Transverse colon (tissue), 4 donors: ENCODE results near the gene FKBP10.

ENCODE experiments used
- CTCF ChIP-seq, 5 experiments: fragments of 200-600 bp in 3 of 5; fragments of 450-650 bp in 2 of 5; sonication (generic) in 3 of 5; IDR thresholded peaks; 1 replicate in 2 of 5; 2 replicates in 3 of 5; pipeline ENCODE4 v1.5.1; 2016 to 2017; ENCODE audit warnings: antibody characterized with exemption in 5 of 5, inconsistent platforms in 3 of 5, mild to moderate bottlenecking in 2 of 5, moderate library complexity in 1 of 5
- EP300 ChIP-seq: sonication (generic); formaldehyde crosslinking; IDR thresholded peaks from one replicate; pipeline ENCODE4 v1.6.1; 2017; ENCODE audit warnings: antibody characterized with exemption, low read depth
- POLR2A ChIP-seq: fragments of 450-650 bp; IDR thresholded peaks from one replicate; pipeline ENCODE4 v1.6.1; 2016; ENCODE audit warnings: antibody characterized with exemption, mild to moderate bottlenecking, moderate library complexity
- POLR2AphosphoS5 ChIP-seq, 3 donors: sonication (generic); formaldehyde crosslinking; IDR thresholded peaks; one replicate each; pipeline ENCODE4 v1.6.1; 2016; ENCODE audit warnings: antibody characterized with exemption in 3 of 3

DNA sequence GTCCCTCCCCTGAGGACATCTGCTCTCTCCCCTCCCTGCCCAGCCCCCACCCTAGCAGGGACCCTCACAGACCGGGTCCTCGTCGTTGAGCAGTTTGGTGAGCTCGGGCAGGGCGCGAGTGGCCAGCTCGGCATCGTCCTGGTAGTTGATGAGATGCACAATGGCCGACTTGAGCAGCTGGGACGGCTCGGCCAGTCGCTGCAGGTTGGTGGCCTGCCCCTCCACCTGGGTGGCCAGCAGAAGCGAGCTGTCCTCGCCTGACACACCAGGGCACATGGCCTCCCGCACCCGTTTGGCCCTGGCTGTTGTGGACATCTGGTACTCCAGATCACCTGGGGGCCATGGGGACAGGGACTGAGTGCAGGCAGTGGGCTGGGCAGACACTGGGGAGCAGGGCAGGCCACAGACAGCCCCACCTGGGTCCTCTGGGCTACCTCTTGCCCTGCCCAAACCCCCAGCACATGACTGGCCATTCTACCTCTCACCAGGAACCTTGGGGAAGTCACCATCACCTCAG, 43.4 kb upstream of the FKBP10 start:
- TF ChIP-seq POLR2A = no peak
- no peak for TF ChIP-seq CTCF (IDR thresholded peaks at IDR 0.05)
- no peak for TF ChIP-seq POLR2AphosphoS5 (IDR thresholded peaks at IDR 0.05)
- no peak for TF ChIP-seq EP300
